Measurements from ENCODE around the gene CENPK.

CENPK gene

GRCh38 chr5:65483546-65484346 lies 79.2 kb downstream of the CENPK start:
- ChIA-PET CTCF (interaction anchor here (0.6 to 1.8 kb wide), 3 partner anchors 401 to 850 kb away, joined by 3 to 9 read pairs (median 3); no protein-coding TSS in a partner anchor), POLR2A (interaction anchor here (1.1 to 3.1 kb wide), 4 partner anchors 79 to 544 kb away, joined by 3 to 16 read pairs (median 8); no protein-coding TSS in a partner anchor)
- TF ChIP-seq ELF4 (IDR thresholded peaks at IDR 0.05): no peak
- no peak for TF ChIP-seq SP1 (IDR thresholded peaks at IDR 0.05)
- no peak for TF ChIP-seq ARNT (IDR thresholded peaks at IDR 0.05)
- TF ChIP-seq L3MBTL2 (conservative IDR thresholded peaks at IDR 0.05): no peak
- no peak for TF ChIP-seq FOXM1 (IDR thresholded peaks at IDR 0.05; ENCODE audit: borderline replicate concordance)
- TF ChIP-seq NFRKB (IDR thresholded peaks at IDR 0.05): no peak
- no peak for TF ChIP-seq SUZ12 (IDR thresholded peaks at IDR 0.05)
- TF ChIP-seq BHLHE40 (IDR thresholded peaks at IDR 0.05; ENCODE audit: borderline replicate concordance): no peak
- TF ChIP-seq ZNF384 (IDR thresholded peaks at IDR 0.05): no peak
- peak; percentile 18 for DNase-seq (ENCODE audit: extremely low spot score)

- peak; percentile 10 for DNase-seq (ENCODE audit: extremely low spot score)
- TF ChIP-seq ZNF384 (IDR thresholded peaks at IDR 0.05): 0 out of 2 replicates have a peak, but pooled peaks have one; percentile 3
- no peak for TF ChIP-seq CTBP1 (IDR thresholded peaks at IDR 0.05; ENCODE audit: borderline replicate concordance)
- no peak for TF ChIP-seq BHLHE40 (IDR thresholded peaks at IDR 0.05; ENCODE audit: borderline replicate concordance)
- TF ChIP-seq TARDBP (IDR thresholded peaks at IDR 0.05): no peak
- ChIA-PET POLR2A (interaction anchor here (1.1 to 3.1 kb wide), 4 partner anchors 79 to 543 kb away, joined by 3 to 16 read pairs (median 8); no protein-coding TSS in a partner anchor), CTCF (interaction anchor here (0.6 to 1.8 kb wide), 9 partner anchors 19 to 1254 kb away, joined by 3 to 9 read pairs (median 3); no protein-coding TSS in a partner anchor)
These were observed 80.0 kb downstream of the CENPK start for GRCh38 chr5:65482736-65483545.

- ChIA-PET CTCF (interaction anchor here (0.6 to 1.8 kb wide), 5 partner anchors 180 to 1253 kb away, joined by 3 to 9 read pairs (median 3); no protein-coding TSS in a partner anchor), POLR2A (interaction anchor here (1.0 to 3.1 kb wide), 5 partner anchors 80 to 671 kb away, joined by 3 to 16 read pairs (median 6); no protein-coding TSS in a partner anchor)
- no peak for DNase-seq (ENCODE audit: extremely low spot score)
- no peak for TF ChIP-seq PKNOX1 (IDR thresholded peaks at IDR 0.05)
- peak; percentile 72 for TF ChIP-seq ZNF384 (IDR thresholded peaks at IDR 0.05)
These were observed 80.7 kb downstream of the CENPK start for GRCh38 chr5:65482296-65482735.

- POLR2A ChIA-PET: interaction anchor here (0.9 to 3.1 kb wide), 6 partner anchors 81 to 671 kb away, joined by 3 to 16 read pairs (median 5); partner anchors contain the start of genes CENPK and PPWD1
These were observed 81.2 kb downstream of the CENPK start, which contains the start of gene ADAMTS6 for GRCh38 chr5:65481635-65482295. TSS of gene ADAMTS6 (minus strand) at chr5:65481920. CDS start at chr5:65473673, 8,247 bp downstream.

GRCh38 chr5:65481171-65481581 lies 81.8 kb downstream of the CENPK start:
- ChIA-PET CTCF (interaction anchor here (0.6 to 0.9 kb wide), 4 partner anchors 37 to 444 kb away, joined by 3 read pairs; no protein-coding TSS in a partner anchor), POLR2A (interaction anchor here (0.9 to 3.1 kb wide), 5 partner anchors 82 to 670 kb away, joined by 3 to 16 read pairs (median 4); partner anchors contain the start of genes CENPK and PPWD1)
- TF ChIP-seq FOXK2 (IDR thresholded peaks at IDR 0.05) (no peak), PKNOX1 (IDR thresholded peaks at IDR 0.05) (no peak), ZNF384 (IDR thresholded peaks at IDR 0.05) (peak; percentile 67; the same call in 1 of the 2 replicates)
- no peak for DNase-seq (ENCODE audit: extremely low spot score)

More at GRCh38 chr5:65481635-65482295, 81.2 kb downstream of the CENPK start, which contains the start of gene ADAMTS6:
- CTCF ChIA-PET: interaction anchor here (0.6 to 1.8 kb wide), 3 partner anchors 38 to 670 kb away, joined by 3 to 9 read pairs (median 3); no protein-coding TSS in a partner anchor
- peak; percentile 66 for DNase-seq (ENCODE audit: extremely low spot score)
- TF ChIP-seq NFRKB (IDR thresholded peaks at IDR 0.05) (no peak), CTBP1 (IDR thresholded peaks at IDR 0.05; ENCODE audit: borderline replicate concordance) (no peak), L3MBTL2 (conservative IDR thresholded peaks at IDR 0.05) (peak; percentile 68)

GRCh38 chr5:65480306-65480865 lies 82.6 kb downstream of the CENPK start:
- peak; percentile 25 for DNase-seq (ENCODE audit: extremely low spot score)
- ChIA-PET POLR2A (interaction anchor here (0.9 kb wide), 1 partner anchor 445 kb away, joined by 4 read pairs; no protein-coding TSS in a partner anchor), CTCF (interaction anchor here (0.6 to 0.9 kb wide), 2 partner anchors 39 to 380 kb away, joined by 3 read pairs; no protein-coding TSS in a partner anchor)
- TF ChIP-seq ELF4 (IDR thresholded peaks at IDR 0.05) (no peak), PKNOX1 (IDR thresholded peaks at IDR 0.05) (0 out of 2 replicates have a peak, but pooled peaks have one; percentile 13)
